Endothelial cell (in vitro differentiated cells): ENCODE data around the gene KRTAP19-6. TPM values are rescaled to one million over a fixed set of nuclear protein-coding genes. Genes with fewer than 3 reads are reported as not detected.
"Not testable (repeated sequence)": the region's sequence is repeated elsewhere in the genome, so short reads cannot be mapped to it uniquely, and the experiment has no call there.

Experiments used
- DNase-seq: peaks from one replicate; pipeline ENCODE4 v3.0.0; 2021; ENCODE audit warnings: low spot score
- H3K27ac Mint-ChIP-seq: one replicate; pipeline ENCODE4 v1.8.0; 2021; ENCODE audit warnings: mixed read lengths, inconsistent platforms; ENCODE audit not compliant: unreplicated experiment
- H3K27me3 Mint-ChIP-seq: one replicate; pipeline ENCODE4 v1.8.0; 2021; ENCODE audit warnings: mild to moderate bottlenecking, moderate library complexity, mixed read lengths, inconsistent platforms; ENCODE audit not compliant: unreplicated experiment
- H3K36me3 Mint-ChIP-seq: one replicate; pipeline ENCODE4 v1.8.0; 2021; ENCODE audit warnings: mild to moderate bottlenecking, low read depth, mixed read lengths, inconsistent platforms; ENCODE audit not compliant: unreplicated experiment
- H3K4me1 Mint-ChIP-seq: one replicate; pipeline ENCODE4 v1.8.0; 2021; ENCODE audit warnings: mild to moderate bottlenecking, mixed read lengths, inconsistent platforms; ENCODE audit not compliant: unreplicated experiment
- H3K4me3 Mint-ChIP-seq: one replicate; pipeline ENCODE4 v1.8.0; 2021; ENCODE audit warnings: mild to moderate bottlenecking, mixed read lengths, inconsistent platforms; ENCODE audit not compliant: unreplicated experiment
- H3K9me3 Mint-ChIP-seq: one replicate; pipeline ENCODE4 v1.8.0; 2021; ENCODE audit warnings: mixed read lengths, inconsistent platforms; ENCODE audit not compliant: unreplicated experiment
- CTCF ChIP-seq: fragments of 200-600 bp; sonication (generic); IDR thresholded peaks from one replicate; pipeline ENCODE4 v1.5.0; 2021; ENCODE audit warnings: antibody characterized with exemption; ENCODE audit not compliant: unreplicated experiment
- total RNA-seq: library from RNA; stranded (reverse); fragmentation: NEBNext Ultra II Directional; extraction: Animal tissue kit (Norgen Biotek cat#: 25700); gene quantifications from one replicate; pipeline ENCODE4 v1.2.1, GENCODE V29; 2021; ENCODE audit not compliant: unreplicated experiment

KRTAP19-6 gene
- total RNA-seq, 1 donor from 2014 or later: not detected

- H3K4me1 Mint-ChIP-seq, H3K27me3 Mint-ChIP-seq: not testable (repeated sequence)
Measured at GRCh38 chr21:30505621-30506205, 36.0 kb downstream of the KRTAP19-6 start.

GRCh38 chr21:30502041-30502440, 39.6 kb downstream of the KRTAP19-6 start, which contains the start of gene KRTAP19-5:
KRTAP19-5 (minus strand) TSS chr21:30502141; CDS start chr21:30502090, 51 bp downstream.
- H3K4me3 Mint-ChIP-seq: no peak within 1 kb of the TSS
- no peaks in the 10 kb centered on the region for H3K4me1 Mint-ChIP-seq
- no peak for DNase-seq
- TF ChIP-seq CTCF: no peak
- no peaks in the 10 kb centered on the region for H3K27me3 Mint-ChIP-seq
- H3K36me3 Mint-ChIP-seq: no peaks in the 10 kb centered on the region
- H3K27ac Mint-ChIP-seq: no peak within 1 kb of the TSS
- no peaks in the 10 kb centered on the region for H3K9me3 Mint-ChIP-seq

More at GRCh38 chr21:30505621-30506205, 36.0 kb downstream of the KRTAP19-6 start:
- not testable (repeated sequence) for H3K27ac Mint-ChIP-seq, H3K9me3 Mint-ChIP-seq, H3K36me3 Mint-ChIP-seq, H3K4me3 Mint-ChIP-seq, DNase-seq
- peak; percentile 71 for TF ChIP-seq CTCF

GRCh38 chr21:30497065-30497464, 44.6 kb downstream of the KRTAP19-6 start, which contains the start of gene KRTAP19-4:
KRTAP19-4 (minus strand) TSS chr21:30497165; CDS start chr21:30497110, 55 bp downstream.
- H3K27me3 Mint-ChIP-seq: no peaks in the 10 kb centered on the region
- no peak for DNase-seq
- H3K4me1 Mint-ChIP-seq: no peaks in the 10 kb centered on the region
- H3K27ac Mint-ChIP-seq: no peak within 1 kb of the TSS
- H3K4me3 Mint-ChIP-seq: no peak within 1 kb of the TSS
- H3K9me3 Mint-ChIP-seq: no peaks in the 10 kb centered on the region
- no peaks in the 10 kb centered on the region for H3K36me3 Mint-ChIP-seq
- no peak for TF ChIP-seq CTCF

GRCh38 chr21:30491963-30492428, 49.7 kb downstream of the KRTAP19-6 start, which contains the start of gene KRTAP19-3:
KRTAP19-3 (minus strand) TSS chr21:30492013; CDS start chr21:30491957, 56 bp downstream.
- Mint-ChIP-seq H3K36me3 (peaks cover 1% of the 10 kb centered on the region), H3K9me3 (no peaks in the 10 kb centered on the region), H3K27me3 (no peaks in the 10 kb centered on the region), H3K27ac (no peak within 1 kb of the TSS), H3K4me1 (no peaks in the 10 kb centered on the region), H3K4me3 (no peak within 1 kb of the TSS)
- TF ChIP-seq CTCF: no peak
- DNase-seq: no peak

Other genes with a start within 250 kb of the KRTAP19-6 start
- not detected for gene KRTAP26-1, start 221.5 kb downstream of the KRTAP19-6 start, total RNA-seq
- not detected for gene KRTAP27-1, start 204.2 kb downstream of the KRTAP19-6 start, total RNA-seq
- not detected for gene KRTAP23-1, start 193.3 kb downstream of the KRTAP19-6 start, total RNA-seq
- not detected for gene KRTAP13-2, start 169.6 kb downstream of the KRTAP19-6 start, total RNA-seq
- gene KRTAP13-1, start 145.8 kb downstream of the KRTAP19-6 start, total RNA-seq: not detected
- not detected for gene KRTAP13-3, start 115.9 kb downstream of the KRTAP19-6 start, total RNA-seq
- not detected for gene KRTAP13-4, start 111.6 kb downstream of the KRTAP19-6 start, total RNA-seq
- gene KRTAP15-1, start 101.6 kb downstream of the KRTAP19-6 start, total RNA-seq: not detected
- gene KRTAP19-1, start 61.5 kb downstream of the KRTAP19-6 start, total RNA-seq: not detected
- gene KRTAP19-2, start 54.4 kb downstream of the KRTAP19-6 start, total RNA-seq: not detected
- not detected for gene KRTAP19-3, start 49.9 kb downstream of the KRTAP19-6 start, total RNA-seq
- not detected for gene KRTAP19-4, start 44.7 kb downstream of the KRTAP19-6 start, total RNA-seq
- not detected for gene KRTAP19-5, start 39.7 kb downstream of the KRTAP19-6 start, total RNA-seq
- gene KRTAP19-7, start 19.4 kb upstream of the KRTAP19-6 start, total RNA-seq: not detected
- not detected for gene KRTAP22-2, start 48.5 kb upstream of the KRTAP19-6 start, total RNA-seq
- gene KRTAP6-3, start 50.6 kb upstream of the KRTAP19-6 start, total RNA-seq: not detected
- not detected for gene KRTAP6-2, start 57.0 kb upstream of the KRTAP19-6 start, total RNA-seq
- not detected for gene KRTAP22-1, start 59.2 kb upstream of the KRTAP19-6 start, total RNA-seq
- not detected for gene KRTAP6-1, start 72.1 kb upstream of the KRTAP19-6 start, total RNA-seq
- gene KRTAP20-1, start 74.6 kb upstream of the KRTAP19-6 start, total RNA-seq: not detected
- not detected for gene KRTAP20-4, start 78.8 kb upstream of the KRTAP19-6 start, total RNA-seq
- not detected for gene KRTAP20-2, start 93.3 kb upstream of the KRTAP19-6 start, total RNA-seq
- not detected for gene KRTAP20-3, start 101.0 kb upstream of the KRTAP19-6 start, total RNA-seq
- not detected for gene KRTAP21-3, start 176.9 kb upstream of the KRTAP19-6 start, total RNA-seq
- not detected for gene KRTAP21-2, start 205.4 kb upstream of the KRTAP19-6 start, total RNA-seq
- not detected for gene KRTAP21-1, start 213.6 kb upstream of the KRTAP19-6 start, total RNA-seq